HFFc6 (cell line): ENCODE data around the gene P2RY8. TPM values are rescaled to one million over a fixed set of nuclear protein-coding genes. Genes with fewer than 3 reads are reported as not detected.

Experiments used
- DNase-seq: peaks from one replicate; pipeline ENCODE4 v3.0.0-alpha.2; 2018
- H3K27ac Mint-ChIP-seq: 2 replicates; pipeline ENCODE4 v1.8.0; 2020; ENCODE audit warnings: mild to moderate bottlenecking, mixed read lengths
- H3K27me3 Mint-ChIP-seq: 2 replicates; pipeline ENCODE4 v1.8.0; 2021; ENCODE audit warnings: mild to moderate bottlenecking, moderate library complexity, mixed read lengths; ENCODE audit not compliant: insufficient read depth
- H3K36me3 Mint-ChIP-seq: 2 replicates; pipeline ENCODE4 v1.8.0; 2021; ENCODE audit warnings: low read depth, mixed read lengths
- H3K4me1 Mint-ChIP-seq: 2 replicates; pipeline ENCODE4 v1.8.0; 2020; ENCODE audit warnings: low read depth, mixed read lengths
- H3K4me3 Mint-ChIP-seq: 2 replicates; pipeline ENCODE4 v1.8.0; 2020; ENCODE audit warnings: mild to moderate bottlenecking, moderate library complexity, mixed read lengths
- H3K9me3 Mint-ChIP-seq: 2 replicates; pipeline ENCODE4 v1.8.0; 2020; ENCODE audit warnings: mild to moderate bottlenecking, mixed read lengths
- CTCF ChIP-seq: fragments of 200-600 bp; sonication (generic); IDR thresholded peaks from 2 replicates; pipeline ENCODE4 v1.5.0; 2021; ENCODE audit warnings: antibody characterized with exemption, mild to moderate bottlenecking
- total RNA-seq, 6 experiments: library from RNA; stranded (reverse); fragmentation: NEBNext Ultra II Directional; extraction: Animal tissue kit (Norgen Biotek cat#: 25700); gene quantifications; 2 replicates in 1 of 6; 3 replicates in 5 of 6; pipeline ENCODE4 v1.2.3, GENCODE V29; 2021

Gene P2RY8
- total RNA-seq, 6 experiments from 2014 or later: not detected

GRCh38 chrX:1480082-1480785, 56.8 kb downstream of the P2RY8 start:
- H3K9me3 Mint-ChIP-seq: no peaks in the 10 kb centered on the region; the same call in 1 of the 2 replicates
- H3K4me1 Mint-ChIP-seq: peaks cover 9% of the 10 kb centered on the region
- H3K36me3 Mint-ChIP-seq: no peaks in the 10 kb centered on the region
- no peak overlapping the region for H3K4me3 Mint-ChIP-seq
- no peak overlapping the region for H3K27ac Mint-ChIP-seq
- H3K27me3 Mint-ChIP-seq: peaks cover 9% of the 10 kb centered on the region
- no peak for DNase-seq
- TF ChIP-seq CTCF: no peak

- TF ChIP-seq CTCF: no peak
- H3K9me3 Mint-ChIP-seq: no peaks in the 10 kb centered on the region; the same call in 1 of the 2 replicates
- no peaks in the 10 kb centered on the region for H3K36me3 Mint-ChIP-seq
- peaks cover 9% of the 10 kb centered on the region for H3K4me1 Mint-ChIP-seq
- H3K27ac Mint-ChIP-seq: no peak overlapping the region
- DNase-seq: no peak
- H3K4me3 Mint-ChIP-seq: no peak overlapping the region
- peaks cover 5% of the 10 kb centered on the region for H3K27me3 Mint-ChIP-seq
Measured at GRCh38 chrX:1477801-1478458, 59.1 kb downstream of the P2RY8 start.

GRCh38 chrX:1477229-1477628, 59.8 kb downstream of the P2RY8 start:
- no peak for TF ChIP-seq CTCF
- Mint-ChIP-seq H3K9me3 (no peaks in the 10 kb centered on the region; the same call in 1 of the 2 replicates), H3K27me3 (peaks cover 5% of the 10 kb centered on the region), H3K36me3 (no peaks in the 10 kb centered on the region), H3K27ac (no peak overlapping the region), H3K4me1 (peaks cover 9% of the 10 kb centered on the region), H3K4me3 (no peak overlapping the region)
- no peak for DNase-seq

GRCh38 chrX:1476682-1477081, 60.3 kb downstream of the P2RY8 start:
- Mint-ChIP-seq H3K27ac (no peak overlapping the region), H3K4me1 (peaks cover 4% of the 10 kb centered on the region), H3K36me3 (no peaks in the 10 kb centered on the region), H3K4me3 (no peak overlapping the region), H3K9me3 (no peaks in the 10 kb centered on the region; the same call in 1 of the 2 replicates), H3K27me3 (peaks cover 3% of the 10 kb centered on the region)
- no peak for DNase-seq
- no peak for TF ChIP-seq CTCF

GRCh38 chrX:1475881-1476280, 61.1 kb downstream of the P2RY8 start:
- H3K27ac Mint-ChIP-seq: no peak overlapping the region
- H3K36me3 Mint-ChIP-seq: no peaks in the 10 kb centered on the region
- no peak for TF ChIP-seq CTCF
- H3K4me1 Mint-ChIP-seq: no peaks in the 10 kb centered on the region
- no peaks in the 10 kb centered on the region; the same call in 1 of the 2 replicates for H3K9me3 Mint-ChIP-seq
- peaks cover 3% of the 10 kb centered on the region for H3K27me3 Mint-ChIP-seq
- DNase-seq: no peak
- no peak overlapping the region for H3K4me3 Mint-ChIP-seq
